ENCODE results near the gene METTL18. TPM values are rescaled to one million over a fixed set of nuclear protein-coding genes. Genes with fewer than 3 reads are reported as not detected.
A peak's percentile ranks its signal among the peaks of the same experiment; 100 is the strongest.

The METTL18 gene
- total and polyA plus RNA-seq, 2 of the 13 experiments (the other 11 are each of a cell fraction or from before 2014, with no cell fraction given) = 2.7 to 6.7 TPM

DNA sequence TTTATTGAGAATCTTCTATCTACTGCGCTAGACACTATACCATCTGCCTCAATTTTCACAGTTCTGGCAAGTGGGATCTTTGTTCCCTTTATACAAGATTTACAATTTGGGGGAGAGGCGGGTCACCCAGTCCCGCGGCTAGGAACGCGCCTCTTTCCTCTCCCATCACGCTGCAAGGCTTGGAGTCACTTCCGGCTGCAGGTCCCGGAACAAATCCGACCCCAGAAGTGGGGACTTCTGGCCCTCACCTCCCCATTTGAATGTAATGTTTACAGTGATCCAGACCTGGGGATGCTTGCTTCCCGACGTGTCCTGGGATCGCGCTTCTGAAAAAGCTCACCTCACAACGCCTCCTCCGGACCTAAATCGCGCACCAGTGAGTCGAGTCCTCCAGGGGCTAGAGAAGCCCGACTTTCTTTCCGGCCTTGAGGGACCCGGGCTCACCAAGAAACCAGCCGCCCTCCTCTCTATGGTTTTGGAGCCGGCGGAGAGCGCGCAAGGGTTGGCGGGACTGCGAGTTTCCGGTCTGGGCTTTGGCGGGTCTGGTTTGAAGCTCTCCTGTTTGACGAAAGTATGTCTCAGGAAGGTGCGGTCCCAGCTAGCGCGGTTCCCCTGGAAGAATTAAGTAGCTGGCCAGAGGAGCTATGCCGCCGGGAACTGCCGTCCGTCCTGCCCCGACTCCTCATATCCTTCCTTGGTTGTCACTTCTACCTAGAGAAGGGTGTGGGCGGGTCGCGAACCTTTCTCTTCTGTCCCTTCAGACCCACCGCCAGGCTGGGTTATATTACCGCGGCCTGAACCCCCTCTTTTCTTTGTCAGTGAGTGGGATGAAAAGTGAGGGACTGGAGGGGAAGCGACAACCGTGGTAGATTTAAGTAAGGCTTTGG lies at the start of gene METTL18 (continued):
- TF ChIP-seq ZNF350 (CRISPR knock-in tag; IDR thresholded peaks at IDR 0.05; ENCODE audit: borderline replicate concordance, low read depth) = peak; percentile 86
- TF ChIP-seq ZFP62 (CRISPR knock-in tag; IDR thresholded peaks at IDR 0.05) = 0 out of 2 replicates have a peak, but pooled peaks have one; percentile 42
- peak; percentile 71; the same call in 1 of the 2 replicates for TF ChIP-seq ARNT2 (CRISPR knock-in tag; IDR thresholded peaks at IDR 0.05; ENCODE audit: low read depth)
- no peak for TF ChIP-seq ZFP36 (IDR thresholded peaks at IDR 0.05; ENCODE audit: borderline replicate concordance, low read depth, low read length, partially characterized antibody)
- no peak for TF ChIP-seq SP140L (CRISPR knock-in tag; IDR thresholded peaks at IDR 0.05; ENCODE audit: borderline replicate concordance)
- TF ChIP-seq ZNF547 (CRISPR knock-in tag; IDR thresholded peaks at IDR 0.05) = no peak
- TF ChIP-seq ZNF460 (CRISPR knock-in tag; IDR thresholded peaks at IDR 0.05; ENCODE audit: borderline replicate concordance) = no peak
- TF ChIP-seq, protein P1, sequence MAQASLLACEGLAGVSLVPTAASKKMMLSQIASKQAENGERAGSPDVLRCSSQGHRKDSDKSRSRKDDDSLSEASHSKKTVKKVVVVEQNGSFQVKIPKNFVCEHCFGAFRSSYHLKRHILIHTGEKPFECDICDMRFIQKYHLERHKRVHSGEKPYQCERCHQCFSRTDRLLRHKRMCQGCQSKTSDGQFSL (CRISPR knock-in tag; IDR thresholded peaks at IDR 0.05) = no peak; the same call in 1 of the 2 replicates
- no peak for TF ChIP-seq ZC3H4 (CRISPR knock-in tag; IDR thresholded peaks at IDR 0.05; ENCODE audit: borderline replicate concordance)
- no peak for TF ChIP-seq MAFG (CRISPR knock-in tag; IDR thresholded peaks at IDR 0.05)
- no peak; the same call in 1 of the 2 replicates for TF ChIP-seq ZNF124 (CRISPR knock-in tag; IDR thresholded peaks at IDR 0.05)
- no peak for TF ChIP-seq ZNF207 (IDR thresholded peaks at IDR 0.05; ENCODE audit: borderline replicate concordance)
- TF ChIP-seq ZNF558 (CRISPR knock-in tag; IDR thresholded peaks at IDR 0.05; ENCODE audit: borderline replicate concordance) = peak; percentile 54; the same call in 1 of the 2 replicates
- no peak for TF ChIP-seq SP1 (IDR thresholded peaks at IDR 0.05)
- no peak; the same call in 1 of the 2 replicates for TF ChIP-seq SP1 (CRISPR knock-in tag; IDR thresholded peaks at IDR 0.05)
- no peak for TF ChIP-seq ZNF12 (CRISPR knock-in tag; IDR thresholded peaks at IDR 0.05)
- no peak for TF ChIP-seq ADNP (CRISPR knock-in tag; IDR thresholded peaks at IDR 0.05)
- peak; percentile 88; the same call in 1 of the 2 replicates for TF ChIP-seq ZNF232 (CRISPR knock-in tag; IDR thresholded peaks at IDR 0.05; ENCODE audit: borderline replicate concordance)
- TF ChIP-seq, protein P2, sequence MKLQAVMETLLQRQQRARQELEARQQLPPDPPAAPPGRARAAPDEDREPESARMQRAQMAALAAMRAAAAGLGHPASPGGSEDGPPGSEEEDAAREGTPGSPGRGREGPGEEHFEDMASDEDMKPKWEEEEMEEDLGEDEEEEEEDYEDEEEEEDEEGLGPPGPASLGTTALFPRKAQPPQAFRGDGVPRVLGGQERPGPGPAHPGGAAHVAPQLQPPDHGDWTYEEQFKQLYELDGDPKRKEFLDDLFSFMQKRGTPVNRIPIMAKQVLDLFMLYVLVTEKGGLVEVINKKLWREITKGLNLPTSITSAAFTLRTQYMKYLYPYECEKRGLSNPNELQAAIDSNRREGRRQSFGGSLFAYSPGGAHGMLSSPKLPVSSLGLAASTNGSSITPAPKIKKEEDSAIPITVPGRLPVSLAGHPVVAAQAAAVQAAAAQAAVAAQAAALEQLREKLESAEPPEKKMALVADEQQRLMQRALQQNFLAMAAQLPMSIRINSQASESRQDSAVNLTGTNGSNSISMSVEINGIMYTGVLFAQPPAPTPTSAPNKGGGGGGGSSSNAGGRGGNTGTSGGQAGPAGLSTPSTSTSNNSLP (IDR thresholded peaks at IDR 0.05; ENCODE audit: low read depth, low read length) = no peak
- no peak; the same call in 1 of the 2 replicates for TF ChIP-seq GTF3A (CRISPR knock-in tag; conservative IDR thresholded peaks at IDR 0.05)
- peak; percentile 93; the same call in 1 of the 2 replicates for TF ChIP-seq ZZZ3 (CRISPR knock-in tag; IDR thresholded peaks at IDR 0.05; ENCODE audit: borderline replicate concordance)
- no peak for TF ChIP-seq KDM6A (CRISPR knock-in tag; IDR thresholded peaks at IDR 0.05; ENCODE audit: low read depth)
- TF ChIP-seq, protein P3, sequence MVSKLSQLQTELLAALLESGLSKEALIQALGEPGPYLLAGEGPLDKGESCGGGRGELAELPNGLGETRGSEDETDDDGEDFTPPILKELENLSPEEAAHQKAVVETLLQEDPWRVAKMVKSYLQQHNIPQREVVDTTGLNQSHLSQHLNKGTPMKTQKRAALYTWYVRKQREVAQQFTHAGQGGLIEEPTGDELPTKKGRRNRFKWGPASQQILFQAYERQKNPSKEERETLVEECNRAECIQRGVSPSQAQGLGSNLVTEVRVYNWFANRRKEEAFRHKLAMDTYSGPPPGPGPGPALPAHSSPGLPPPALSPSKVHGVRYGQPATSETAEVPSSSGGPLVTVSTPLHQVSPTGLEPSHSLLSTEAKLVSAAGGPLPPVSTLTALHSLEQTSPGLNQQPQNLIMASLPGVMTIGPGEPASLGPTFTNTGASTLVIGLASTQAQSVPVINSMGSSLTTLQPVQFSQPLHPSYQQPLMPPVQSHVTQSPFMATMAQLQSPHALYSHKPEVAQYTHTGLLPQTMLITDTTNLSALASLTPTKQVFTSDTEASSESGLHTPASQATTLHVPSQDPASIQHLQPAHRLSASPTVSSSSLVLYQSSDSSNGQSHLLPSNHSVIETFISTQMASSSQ (IDR thresholded peaks at IDR 0.05; ENCODE audit: low read depth) = peak; percentile 37
- TF ChIP-seq, protein P3 (CRISPR knock-in tag; IDR thresholded peaks at IDR 0.05; ENCODE audit: borderline replicate concordance) = peak; percentile 66; the same call in 1 of the 2 replicates
- 0 out of 2 replicates have a peak, but pooled peaks have one; percentile 74 for TF ChIP-seq ZNF556 (CRISPR knock-in tag; IDR thresholded peaks at IDR 0.05; ENCODE audit: borderline replicate concordance)
